Left colon (tissue), 2 donors: ENCODE results near the gene MELK. TPM values are rescaled to one million over a fixed set of nuclear protein-coding genes. Genes with fewer than 3 reads are reported as not detected.

Source experiments
- ATAC-seq: fragments of 200-7000 bp; cut with Tn5 transposase; one replicate; pipeline ENCODE4 v1.9.1; 2020; ENCODE audit warnings: mild to moderate bottlenecking, moderate library complexity
- DNase-seq, 2 donors: peaks; one replicate each; pipeline ENCODE4 v3.0.0-alpha.2; 2020
- intact Hi-C, 2 donors: fragments of 100-400 bp; cut with DNase I in 1 of 2; cut with micrococcal nuclease in 1 of 2; formaldehyde crosslinking; loops; one replicate each; pipeline versions ENCODE4 v1.11.2 to v1.14.0; 2022; cut with DNase I, micrococcal nuclease
- total RNA-seq, 2 donors: library from RNA; stranded (reverse); fragmentation: NEBNext Ultra II Directional; extraction: Animal tissue kit (Norgen Biotek cat#: 25700); gene quantifications; one replicate each; pipeline ENCODE4 v1.2.1, GENCODE V29; 2021
- donor health status: DM: no; HTN: no; CAD: no.
- donor health status: DM: yes; HTN: yes; CAD: no.

Gene MELK
- total RNA-seq, 2 donors from 2014 or later, result 5.2 to 9.9 TPM

- DNase-seq, result no peak
- intact Hi-C loops, result no loop called here
- no peak for ATAC-seq
Observed at GRCh38 chr9:36718612-36719011, 145.9 kb downstream of the MELK start.

GRCh38 chr9:36720043-36720442 is 147.3 kb downstream of the MELK start:
- DNase-seq (no peak), ATAC-seq (no peak)
- intact Hi-C loops, result no loop called here

GRCh38 chr9:36721846-36722588 is 149.3 kb downstream of the MELK start:
- ATAC-seq, result peak; percentile 96
- intact Hi-C loops, result no loop called here
- DNase-seq, result peak; percentile 65 to 85

GRCh38 chr9:36725777-36726356 is 153.2 kb downstream of the MELK start:
- intact Hi-C loops, result no loop called here
- ATAC-seq, result no peak
- DNase-seq, result no peak

Other genes starting within 250 kb of the MELK start
- gene RNF38, start 172.6 kb upstream of the MELK start, total RNA-seq, result 10 to 100 TPM; 31.0 to 40.5 TPM